ENCODE results near the gene MICU1. TPM values are rescaled to one million over a fixed set of nuclear protein-coding genes. Genes with fewer than 3 reads are reported as not detected.

The MICU1 gene
- total RNA-seq, 1 experiment from 2014 or later = 36.0 TPM

GRCh38 chr10:72416661-72417060 lies 209.2 kb downstream of the MICU1 start:
- DNase-seq (ENCODE audit: low spot score) (no peak), ATAC-seq (no peak)
- TF ChIP-seq HMGXB4 (CRISPR knock-in tag; IDR thresholded peaks at IDR 0.05) (no peak), FOXP1 (CRISPR knock-in tag; IDR thresholded peaks at IDR 0.05; ENCODE audit: borderline replicate concordance) (no peak), HMGA2 (CRISPR knock-in tag; IDR thresholded peaks at IDR 0.05) (no peak)
- TF ChIP-seq, protein P1, sequence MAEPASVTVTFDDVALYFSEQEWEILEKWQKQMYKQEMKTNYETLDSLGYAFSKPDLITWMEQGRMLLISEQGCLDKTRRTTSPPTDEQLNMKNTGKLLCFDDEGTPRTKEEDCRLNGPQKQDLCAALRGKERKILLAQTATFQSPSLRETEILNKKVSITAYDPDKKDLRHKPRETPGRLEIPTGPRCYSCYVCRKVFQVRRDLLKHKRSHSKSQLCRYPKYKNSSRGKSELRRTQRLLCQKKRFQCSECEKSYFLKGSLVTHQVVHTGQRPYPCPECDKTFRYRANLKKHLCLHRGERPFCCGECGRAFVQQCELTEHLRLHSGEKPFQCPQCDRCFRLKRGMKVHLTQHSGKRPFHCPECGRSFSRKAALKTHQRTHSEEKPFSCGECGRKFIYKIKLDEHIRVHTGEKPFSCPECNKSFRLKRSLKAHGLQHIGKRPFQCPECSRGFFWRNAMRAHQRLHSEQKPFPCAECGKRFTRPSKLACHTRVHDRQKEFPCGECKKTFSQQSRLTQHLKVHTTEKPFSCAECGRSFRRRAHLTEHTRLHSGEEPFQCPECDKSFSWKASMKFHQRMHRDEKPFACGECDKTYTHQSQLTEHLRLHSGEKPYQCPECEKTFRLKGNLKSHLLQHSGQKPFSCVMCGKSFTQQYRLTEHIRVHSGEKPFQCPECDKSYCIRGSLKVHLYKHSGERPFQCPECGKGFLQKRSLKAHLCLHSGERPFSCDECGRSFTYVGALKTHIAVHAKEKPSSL (CRISPR knock-in tag; conservative IDR thresholded peaks at IDR 0.05) = no peak
- Mint-ChIP-seq H3K4me3 (no peak overlapping the region), H3K36me3 (peaks cover 39% of the 10 kb centered on the region), H3K27me3 (ENCODE audit: low read depth) (no peaks in the 10 kb centered on the region), H3K4me1 (peaks cover 20% of the 10 kb centered on the region), H3K27ac (no peak overlapping the region), H3K9me3 (peaks cover 26% of the 10 kb centered on the region)
- ChIA-PET CTCF (no interaction called here), POLR2A (no interaction called here)

DNA sequence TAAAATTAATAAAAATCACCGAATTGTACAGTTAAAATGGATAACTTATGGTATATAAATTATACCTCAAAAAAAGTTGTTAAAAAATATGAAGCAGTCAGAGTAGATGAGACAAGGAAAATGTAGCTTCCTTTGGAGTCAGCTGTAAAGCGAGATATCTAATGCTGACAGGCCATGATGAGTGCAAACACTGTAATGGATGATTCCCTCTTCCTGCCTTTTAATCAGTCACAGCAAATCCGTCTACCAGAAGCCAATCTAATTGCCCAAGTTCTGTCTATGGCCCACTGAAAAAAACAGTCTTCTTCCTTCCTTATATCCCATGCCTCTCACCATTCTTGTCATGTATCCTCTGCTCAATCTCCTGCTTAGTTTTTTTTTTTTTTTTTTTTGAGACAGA lies 211.2 kb downstream of the MICU1 start:
- CTCF ChIA-PET = no interaction called here
- no peak overlapping the region for H3K27ac Mint-ChIP-seq
- peaks cover 17% of the 10 kb centered on the region for H3K4me1 Mint-ChIP-seq
- TF ChIP-seq ZNF423 (CRISPR knock-in tag; IDR thresholded peaks at IDR 0.05) = no peak
- no peak for TF ChIP-seq PREB (CRISPR knock-in tag; IDR thresholded peaks at IDR 0.05; ENCODE audit: borderline replicate concordance)
- DNase-seq (ENCODE audit: low spot score) (no peak), ATAC-seq (no peak)
- H3K27me3 Mint-ChIP-seq (ENCODE audit: low read depth) = no peaks in the 10 kb centered on the region
- H3K36me3 Mint-ChIP-seq = peaks cover 29% of the 10 kb centered on the region
- H3K9me3 Mint-ChIP-seq = peaks cover 22% of the 10 kb centered on the region
- no peak overlapping the region for H3K4me3 Mint-ChIP-seq
- POLR2A ChIA-PET = no interaction called here

DNA sequence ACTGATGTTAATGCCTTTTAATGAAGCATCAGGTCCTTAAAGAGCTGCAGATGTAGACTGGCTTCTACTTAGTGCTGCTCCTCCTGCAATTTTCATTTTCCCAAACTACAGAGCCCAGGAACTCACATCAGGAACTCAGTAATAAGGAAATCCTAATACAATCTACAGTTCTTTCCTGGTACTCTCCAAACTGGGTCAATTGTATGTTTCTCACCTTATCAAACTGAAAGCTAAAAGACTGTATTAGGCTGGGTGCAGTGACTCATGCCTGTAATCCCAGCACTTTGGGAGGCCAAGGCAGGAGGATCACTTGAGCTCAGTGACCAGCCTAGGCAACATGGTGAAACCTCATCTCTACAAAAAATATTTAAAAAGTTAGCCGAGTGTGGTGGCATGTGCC lies 216.7 kb downstream of the MICU1 start:
- ATAC-seq (no peak), DNase-seq (ENCODE audit: low spot score) (no peak)
- H3K9me3 Mint-ChIP-seq = peaks cover 10% of the 10 kb centered on the region; the same call in 1 of the 2 replicates
- H3K4me3 Mint-ChIP-seq = no peak overlapping the region
- H3K27ac Mint-ChIP-seq = no peak overlapping the region
- H3K27me3 Mint-ChIP-seq (ENCODE audit: low read depth) = no peaks in the 10 kb centered on the region
- peaks cover 12% of the 10 kb centered on the region for H3K36me3 Mint-ChIP-seq
- no peaks in the 10 kb centered on the region for H3K4me1 Mint-ChIP-seq
- POLR2A ChIA-PET = no interaction called here
- CTCF ChIA-PET = no interaction called here
- TF ChIP-seq HMGA2 (CRISPR knock-in tag; IDR thresholded peaks at IDR 0.05) (no peak), NR2C2 (CRISPR knock-in tag; IDR thresholded peaks at IDR 0.05) (no peak), CBFB (CRISPR knock-in tag; IDR thresholded peaks at IDR 0.05; ENCODE audit: low read depth) (no peak), PREB (CRISPR knock-in tag; IDR thresholded peaks at IDR 0.05; ENCODE audit: borderline replicate concordance) (no peak), NFE2L1 (CRISPR knock-in tag; IDR thresholded peaks at IDR 0.05) (no peak), GTF2I (CRISPR knock-in tag; conservative IDR thresholded peaks at IDR 0.05) (no peak), ZNF121 (CRISPR knock-in tag; IDR thresholded peaks at IDR 0.05) (no peak), FOXP1 (CRISPR knock-in tag; IDR thresholded peaks at IDR 0.05; ENCODE audit: borderline replicate concordance) (no peak), ZMAT4 (CRISPR knock-in tag; IDR thresholded peaks at IDR 0.05) (no peak), CREB1 (CRISPR knock-in tag; IDR thresholded peaks at IDR 0.05) (no peak)
- TF ChIP-seq, protein P2, sequence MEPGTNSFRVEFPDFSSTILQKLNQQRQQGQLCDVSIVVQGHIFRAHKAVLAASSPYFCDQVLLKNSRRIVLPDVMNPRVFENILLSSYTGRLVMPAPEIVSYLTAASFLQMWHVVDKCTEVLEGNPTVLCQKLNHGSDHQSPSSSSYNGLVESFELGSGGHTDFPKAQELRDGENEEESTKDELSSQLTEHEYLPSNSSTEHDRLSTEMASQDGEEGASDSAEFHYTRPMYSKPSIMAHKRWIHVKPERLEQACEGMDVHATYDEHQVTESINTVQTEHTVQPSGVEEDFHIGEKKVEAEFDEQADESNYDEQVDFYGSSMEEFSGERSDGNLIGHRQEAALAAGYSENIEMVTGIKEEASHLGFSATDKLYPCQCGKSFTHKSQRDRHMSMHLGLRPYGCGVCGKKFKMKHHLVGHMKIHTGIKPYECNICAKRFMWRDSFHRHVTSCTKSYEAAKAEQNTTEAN (CRISPR knock-in tag; IDR thresholded peaks at IDR 0.05) = no peak
- TF ChIP-seq, protein P3, sequence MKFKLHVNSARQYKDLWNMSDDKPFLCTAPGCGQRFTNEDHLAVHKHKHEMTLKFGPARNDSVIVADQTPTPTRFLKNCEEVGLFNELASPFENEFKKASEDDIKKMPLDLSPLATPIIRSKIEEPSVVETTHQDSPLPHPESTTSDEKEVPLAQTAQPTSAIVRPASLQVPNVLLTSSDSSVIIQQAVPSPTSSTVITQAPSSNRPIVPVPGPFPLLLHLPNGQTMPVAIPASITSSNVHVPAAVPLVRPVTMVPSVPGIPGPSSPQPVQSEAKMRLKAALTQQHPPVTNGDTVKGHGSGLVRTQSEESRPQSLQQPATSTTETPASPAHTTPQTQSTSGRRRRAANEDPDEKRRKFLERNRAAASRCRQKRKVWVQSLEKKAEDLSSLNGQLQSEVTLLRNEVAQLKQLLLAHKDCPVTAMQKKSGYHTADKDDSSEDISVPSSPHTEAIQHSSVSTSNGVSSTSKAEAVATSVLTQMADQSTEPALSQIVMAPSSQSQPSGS (CRISPR knock-in tag; IDR thresholded peaks at IDR 0.05; ENCODE audit: borderline replicate concordance, low read depth) = no peak
- TF ChIP-seq, protein P4, sequence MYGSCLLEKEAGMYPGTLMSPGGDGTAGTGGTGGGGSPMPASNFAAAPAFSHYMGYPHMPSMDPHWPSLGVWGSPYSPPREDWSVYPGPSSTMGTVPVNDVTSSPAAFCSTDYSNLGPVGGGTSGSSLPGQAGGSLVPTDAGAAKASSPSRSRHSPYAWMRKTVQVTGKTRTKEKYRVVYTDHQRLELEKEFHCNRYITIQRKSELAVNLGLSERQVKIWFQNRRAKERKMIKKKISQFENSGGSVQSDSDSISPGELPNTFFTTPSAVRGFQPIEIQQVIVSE (CRISPR knock-in tag; IDR thresholded peaks at IDR 0.05; ENCODE audit: borderline replicate concordance) = no peak
- TF ChIP-seq, protein P5, sequence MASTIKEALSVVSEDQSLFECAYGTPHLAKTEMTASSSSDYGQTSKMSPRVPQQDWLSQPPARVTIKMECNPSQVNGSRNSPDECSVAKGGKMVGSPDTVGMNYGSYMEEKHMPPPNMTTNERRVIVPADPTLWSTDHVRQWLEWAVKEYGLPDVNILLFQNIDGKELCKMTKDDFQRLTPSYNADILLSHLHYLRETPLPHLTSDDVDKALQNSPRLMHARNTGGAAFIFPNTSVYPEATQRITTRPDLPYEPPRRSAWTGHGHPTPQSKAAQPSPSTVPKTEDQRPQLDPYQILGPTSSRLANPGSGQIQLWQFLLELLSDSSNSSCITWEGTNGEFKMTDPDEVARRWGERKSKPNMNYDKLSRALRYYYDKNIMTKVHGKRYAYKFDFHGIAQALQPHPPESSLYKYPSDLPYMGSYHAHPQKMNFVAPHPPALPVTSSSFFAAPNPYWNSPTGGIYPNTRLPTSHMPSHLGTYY (CRISPR knock-in tag; IDR thresholded peaks at IDR 0.05) = no peak
